GM12891 (cell line): ENCODE data around the gene ZNF581.

Experiments used
- POLR2A ChIP-seq: IDR thresholded peaks from 2 replicates; pipeline ENCODE4 v1.6.1; 2011; ENCODE audit warnings: low read depth, low read length, control low read depth
- POLR2AphosphoS5 ChIP-seq: IDR thresholded peaks from 2 replicates; pipeline ENCODE4 v1.6.1; 2011; ENCODE audit warnings: low read depth, low read length, control low read depth
- POU2F2 ChIP-seq: IDR thresholded peaks from 2 replicates; pipeline ENCODE4 v1.6.1; 2011; ENCODE audit warnings: low read depth, mild to moderate bottlenecking, control low read depth, low read length, moderate library complexity
- SPI1 ChIP-seq: IDR thresholded peaks from 2 replicates; pipeline ENCODE4 v1.6.1; 2011; ENCODE audit warnings: low read depth, low read length, control low read depth
- TAF1 ChIP-seq: IDR thresholded peaks from 2 replicates; pipeline ENCODE4 v1.6.1; 2011; ENCODE audit warnings: low read depth, low read length, control low read depth

GRCh38 chr19:55677572-55678028 lies 34.2 kb downstream of the ZNF581 start:
- TF ChIP-seq POLR2A (no peak), POLR2AphosphoS5 (no peak), TAF1 (no peak), SPI1 (no peak), POU2F2 (no peak)
